ENCODE measurements around the gene PPIL1. TPM values are rescaled to one million over a fixed set of nuclear protein-coding genes. Genes with fewer than 3 reads are reported as not detected.

Gene PPIL1
- total RNA-seq, 1 experiment from 2014 or later, result 72.0 TPM

- Histone ChIP-seq H3K27me3 (replicated peaks; ENCODE audit: insufficient read depth, low read depth, low read length, poor library complexity) (no peaks in the 10 kb centered on the region), H3K4me1 (ENCODE audit: insufficient read depth, low read length, poor library complexity, severe bottlenecking) (no peaks in the 10 kb centered on the region), H3K36me3 (ENCODE audit: insufficient read depth, low read length, poor library complexity, severe bottlenecking) (no peaks in the 10 kb centered on the region), H3K27ac (ENCODE audit: low read depth, low read length, poor library complexity, severe bottlenecking) (no peak overlapping the region), H3K4me3 (ENCODE audit: low read depth, low read length, poor library complexity, severe bottlenecking) (no peak overlapping the region), H3K9me3 (ENCODE audit: low read depth, low read length, poor library complexity, severe bottlenecking) (no peaks in the 10 kb centered on the region)
- ChIA-PET CTCF (no interaction called here), POLR2A (ENCODE audit: low non-redundant PET) (no interaction called here)
- TF ChIP-seq, protein P1, sequence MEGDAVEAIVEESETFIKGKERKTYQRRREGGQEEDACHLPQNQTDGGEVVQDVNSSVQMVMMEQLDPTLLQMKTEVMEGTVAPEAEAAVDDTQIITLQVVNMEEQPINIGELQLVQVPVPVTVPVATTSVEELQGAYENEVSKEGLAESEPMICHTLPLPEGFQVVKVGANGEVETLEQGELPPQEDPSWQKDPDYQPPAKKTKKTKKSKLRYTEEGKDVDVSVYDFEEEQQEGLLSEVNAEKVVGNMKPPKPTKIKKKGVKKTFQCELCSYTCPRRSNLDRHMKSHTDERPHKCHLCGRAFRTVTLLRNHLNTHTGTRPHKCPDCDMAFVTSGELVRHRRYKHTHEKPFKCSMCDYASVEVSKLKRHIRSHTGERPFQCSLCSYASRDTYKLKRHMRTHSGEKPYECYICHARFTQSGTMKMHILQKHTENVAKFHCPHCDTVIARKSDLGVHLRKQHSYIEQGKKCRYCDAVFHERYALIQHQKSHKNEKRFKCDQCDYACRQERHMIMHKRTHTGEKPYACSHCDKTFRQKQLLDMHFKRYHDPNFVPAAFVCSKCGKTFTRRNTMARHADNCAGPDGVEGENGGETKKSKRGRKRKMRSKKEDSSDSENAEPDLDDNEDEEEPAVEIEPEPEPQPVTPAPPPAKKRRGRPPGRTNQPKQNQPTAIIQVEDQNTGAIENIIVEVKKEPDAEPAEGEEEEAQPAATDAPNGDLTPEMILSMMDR (conservative IDR thresholded peaks at IDR 0.05; ENCODE audit: low read depth, low read length), result no peak
- no peak for TF ChIP-seq EZH2 (IDR thresholded peaks at IDR 0.05; ENCODE audit: borderline replicate concordance, low read depth, low read length, poor library complexity, severe bottlenecking)
- no peak for DNase-seq (ENCODE audit: low spot score)
- intact Hi-C loops (cut with micrococcal nuclease; ENCODE audit: unreplicated experiment), result no loop called here
- BruUV-seq (replicated peaks), result no TSS peak
Observed at GRCh38 chr6:36822506-36823269, 51.9 kb downstream of the PPIL1 start.

GRCh38 chr6:36821581-36822335 lies 52.8 kb downstream of the PPIL1 start:
- CTCF ChIA-PET, result no interaction called here
- POLR2A ChIA-PET (ENCODE audit: low non-redundant PET), result no interaction called here

GRCh38 chr6:36820700-36821580 lies 53.7 kb downstream of the PPIL1 start:
- H3K36me3 ChIP-seq (ENCODE audit: insufficient read depth, low read length, poor library complexity, severe bottlenecking), result no peaks in the 10 kb centered on the region
- intact Hi-C loops (cut with micrococcal nuclease; ENCODE audit: unreplicated experiment), result no loop called here
- ChIA-PET CTCF (no interaction called here), POLR2A (ENCODE audit: low non-redundant PET) (no interaction called here)
- no TSS peak for BruUV-seq (replicated peaks)
- H3K4me1 ChIP-seq (ENCODE audit: insufficient read depth, low read length, poor library complexity, severe bottlenecking), result no peaks in the 10 kb centered on the region
- H3K9me3 ChIP-seq (ENCODE audit: low read depth, low read length, poor library complexity, severe bottlenecking), result no peaks in the 10 kb centered on the region
- TF ChIP-seq, protein P1 (conservative IDR thresholded peaks at IDR 0.05; ENCODE audit: low read depth, low read length), result no peak
- no peak for TF ChIP-seq EZH2 (IDR thresholded peaks at IDR 0.05; ENCODE audit: borderline replicate concordance, low read depth, low read length, poor library complexity, severe bottlenecking)
- H3K4me3 ChIP-seq (ENCODE audit: low read depth, low read length, poor library complexity, severe bottlenecking), result no peak overlapping the region
- DNase-seq (ENCODE audit: low spot score), result no peak
- no peaks in the 10 kb centered on the region for H3K27me3 ChIP-seq (replicated peaks; ENCODE audit: insufficient read depth, low read depth, low read length, poor library complexity)
- no peak overlapping the region for H3K27ac ChIP-seq (ENCODE audit: low read depth, low read length, poor library complexity, severe bottlenecking)

More at GRCh38 chr6:36821581-36822335, 52.8 kb downstream of the PPIL1 start:
- no peak overlapping the region for H3K27ac ChIP-seq (ENCODE audit: low read depth, low read length, poor library complexity, severe bottlenecking)
- no TSS peak for BruUV-seq (replicated peaks)
- no peaks in the 10 kb centered on the region for H3K36me3 ChIP-seq (ENCODE audit: insufficient read depth, low read length, poor library complexity, severe bottlenecking)
- TF ChIP-seq, protein P1 (conservative IDR thresholded peaks at IDR 0.05; ENCODE audit: low read depth, low read length), result no peak
- no peak for TF ChIP-seq EZH2 (IDR thresholded peaks at IDR 0.05; ENCODE audit: borderline replicate concordance, low read depth, low read length, poor library complexity, severe bottlenecking)
- no peak overlapping the region for H3K4me3 ChIP-seq (ENCODE audit: low read depth, low read length, poor library complexity, severe bottlenecking)
- no peak for DNase-seq (ENCODE audit: low spot score)
- no peaks in the 10 kb centered on the region for H3K9me3 ChIP-seq (ENCODE audit: low read depth, low read length, poor library complexity, severe bottlenecking)
- intact Hi-C loops (cut with micrococcal nuclease; ENCODE audit: unreplicated experiment), result no loop called here
- H3K4me1 ChIP-seq (ENCODE audit: insufficient read depth, low read length, poor library complexity, severe bottlenecking), result no peaks in the 10 kb centered on the region
- H3K27me3 ChIP-seq (replicated peaks; ENCODE audit: insufficient read depth, low read depth, low read length, poor library complexity), result no peaks in the 10 kb centered on the region
